Mesenchymal stem cell (in vitro differentiated cells and primary cell): ENCODE measurements around the gene OR2AT4.

Source experiments
- DNase-seq: peaks from one replicate; pipeline ENCODE4 v3.0.0-alpha.2; 2013
- H2AFZ ChIP-seq: one replicate; pipeline ENCODE4 v1.6.1; 2013; ENCODE audit warnings: low read depth, mild to moderate bottlenecking, control low read depth, inconsistent platforms, low read length, moderate library complexity
- H2AK5ac ChIP-seq: 2 replicates; pipeline ENCODE4 v1.6.1; 2013; ENCODE audit warnings: low read length, moderate library complexity, mild to moderate bottlenecking, inconsistent platforms; ENCODE audit not compliant: severe bottlenecking
- H2BK120ac ChIP-seq: one replicate; pipeline ENCODE4 v1.6.1; 2013; ENCODE audit warnings: low read depth, mild to moderate bottlenecking, inconsistent platforms, low read length, moderate library complexity
- H2BK12ac ChIP-seq, 2 experiments: one replicate each; pipeline ENCODE4 v1.6.1; 2013; ENCODE audit warnings: inconsistent platforms in 2 of 2, low read length in 2 of 2, mild to moderate bottlenecking in 2 of 2, moderate library complexity in 2 of 2, control low read depth in 1 of 2
- H2BK15ac ChIP-seq: one replicate; pipeline ENCODE4 v1.6.1; 2013; ENCODE audit warnings: mild to moderate bottlenecking, low read depth, inconsistent platforms; ENCODE audit not compliant: poor library complexity, severe bottlenecking
- H2BK5ac ChIP-seq: 2 replicates; pipeline ENCODE4 v1.6.1; 2013; ENCODE audit warnings: low read depth, mild to moderate bottlenecking, low read length, control low read depth, inconsistent platforms; ENCODE audit not compliant: poor library complexity, severe bottlenecking
- H3K14ac ChIP-seq, 2 experiments: one replicate each; pipeline ENCODE4 v1.6.1; 2013; ENCODE audit warnings: inconsistent platforms in 2 of 2, low read length in 2 of 2, control low read depth in 1 of 2, mild to moderate bottlenecking in 1 of 2, moderate library complexity in 1 of 2
- H3K18ac ChIP-seq, 2 experiments: one replicate each; pipeline ENCODE4 v1.6.1; 2013; ENCODE audit warnings: inconsistent platforms in 2 of 2, low read length in 2 of 2, control low read depth in 1 of 2, low read depth in 1 of 2, mild to moderate bottlenecking in 1 of 2
- H3K23ac ChIP-seq, 2 experiments: one replicate each; pipeline ENCODE4 v1.6.1; 2013; ENCODE audit warnings: inconsistent platforms in 2 of 2, low read length in 2 of 2, mild to moderate bottlenecking in 2 of 2, moderate library complexity in 2 of 2, control low read depth in 1 of 2
- H3K27ac ChIP-seq: 2 replicates; pipeline ENCODE4 v1.5.1; 2013; ENCODE audit warnings: mild to moderate bottlenecking, moderate library complexity, low read length, control low read depth, inconsistent platforms; ENCODE audit not compliant: poor library complexity, severe bottlenecking
- H3K27me3 ChIP-seq, 2 experiments: 2 replicates each; pipeline versions ENCODE4 v1.6.1 to v1.7.0; 2013; ENCODE audit warnings: low read length in 2 of 2, mild to moderate bottlenecking in 2 of 2, moderate library complexity in 2 of 2, control low read depth in 1 of 2, inconsistent platforms in 1 of 2; ENCODE audit not compliant: control insufficient read depth in 1 of 2, insufficient read depth in 1 of 2
- H3K36me3 ChIP-seq, 2 experiments: 2 replicates each; pipeline versions ENCODE4 v1.6.1 to v1.7.0; 2013; ENCODE audit warnings: low read length in 2 of 2, control low read depth in 1 of 2, inconsistent platforms in 1 of 2, low read depth in 1 of 2, mild to moderate bottlenecking in 1 of 2; ENCODE audit not compliant: insufficient read depth in 2 of 2, control insufficient read depth in 1 of 2
- H3K4ac ChIP-seq, 2 experiments: one replicate each; pipeline ENCODE4 v1.6.1; 2013; ENCODE audit warnings: inconsistent platforms in 2 of 2, low read length in 2 of 2, mild to moderate bottlenecking in 2 of 2, moderate library complexity in 2 of 2, control low read depth in 1 of 2, low read depth in 1 of 2
- H3K4me1 ChIP-seq: 2 replicates; pipeline ENCODE4 v1.6.1; 2013; ENCODE audit warnings: low read depth, low read length, control low read depth; ENCODE audit not compliant: control insufficient read depth, insufficient read depth
- H3K4me2 ChIP-seq: 2 replicates; pipeline ENCODE4 v1.6.1; 2013; ENCODE audit warnings: low read length, mild to moderate bottlenecking, inconsistent platforms; ENCODE audit not compliant: poor library complexity, severe bottlenecking
- H3K4me3 ChIP-seq, 2 experiments: 2 replicates each; pipeline versions ENCODE4 v1.5.1 to v1.7.0; 2013; ENCODE audit warnings: low read length in 2 of 2, mild to moderate bottlenecking in 2 of 2, control low read depth in 1 of 2, low read depth in 1 of 2; ENCODE audit not compliant: insufficient read depth in 1 of 2
- H3K79me1 ChIP-seq: replicated peaks from 2 replicates; pipeline ENCODE4 v1.6.1; 2013; ENCODE audit warnings: mild to moderate bottlenecking, control low read depth, low read length, inconsistent platforms; ENCODE audit not compliant: poor library complexity, severe bottlenecking
- H3K9ac ChIP-seq: 2 replicates; pipeline ENCODE4 v1.7.0; 2013; ENCODE audit warnings: mild to moderate bottlenecking, low read length, moderate library complexity
- H3K9me3 ChIP-seq: 2 replicates; pipeline ENCODE4 v1.7.0; 2013; ENCODE audit warnings: mild to moderate bottlenecking, low read length; ENCODE audit not compliant: control insufficient read depth
- H4K8ac ChIP-seq: one replicate; pipeline ENCODE4 v1.6.1; 2013; ENCODE audit warnings: inconsistent platforms, mild to moderate bottlenecking, low read length, moderate library complexity
- H4K91ac ChIP-seq: one replicate; pipeline ENCODE4 v1.6.1; 2013; ENCODE audit warnings: mild to moderate bottlenecking, low read length, inconsistent platforms
- WGBS: methylation state at CpG from one replicate; pipeline ENCODE4 v1.1.7; 2013; ENCODE audit warnings: mixed read lengths; 5-methylcytosine and 5-hydroxymethylcytosine counted together

The OR2AT4 gene

GRCh38 chr11:75143420-75143731 is 46.7 kb upstream of the OR2AT4 start:
- Histone ChIP-seq H3K4me2 (no peak overlapping the region), H3K9ac (peak overlapping the region; percentile 21), H4K8ac (no peak overlapping the region), H2BK120ac (no peak overlapping the region), H3K4me1 (peaks cover 18% of the 10 kb centered on the region), H2AFZ (no peak overlapping the region), H3K4me3 (no peak overlapping the region), H2BK5ac (no peak overlapping the region), H3K4ac (peak overlapping the region in 1 of 2 experiments; percentile 12), H2AK5ac (no peak overlapping the region), H3K36me3 (no peaks in the 10 kb centered on the region), H3K9me3 (no peaks in the 10 kb centered on the region), H2BK12ac (peak overlapping the region in 1 of 2 experiments; percentile 42), H3K14ac (no peak overlapping the region), H3K18ac (peak overlapping the region in 1 of 2 experiments; percentile 67), H3K27me3 (peaks cover 0 to 13% of the 10 kb centered on the region in 2 experiments), H3K79me1 (peaks cover 5% of the 10 kb centered on the region), H2BK15ac (no peak overlapping the region), H3K27ac (peak overlapping the region; percentile 64), H3K23ac (no peak overlapping the region), H4K91ac (no peak overlapping the region)
- 28% methylated on average over 4 of the region's 6 CpGs for WGBS
- DNase-seq = no peak

GRCh38 chr11:75142714-75143419 is 46.2 kb upstream of the OR2AT4 start:
- peak overlapping the region; percentile 91 for H2BK15ac ChIP-seq
- no peak overlapping the region for H2BK5ac ChIP-seq
- peak overlapping the region; percentile 21 for H3K9ac ChIP-seq
- peaks cover 18% of the 10 kb centered on the region for H3K4me1 ChIP-seq
- H3K4me3 ChIP-seq = no peak overlapping the region
- H3K18ac ChIP-seq = peak overlapping the region; percentile 46 to 89
- H3K9me3 ChIP-seq = no peaks in the 10 kb centered on the region
- peak; percentile 94 for DNase-seq
- WGBS = 42% methylated on average over 10 of the region's 10 CpGs
- peak overlapping the region; percentile 71 for H4K8ac ChIP-seq
- H4K91ac ChIP-seq = peak overlapping the region; percentile 12
- H3K27ac ChIP-seq = peak overlapping the region; percentile 64
- H2BK12ac ChIP-seq = peak overlapping the region; percentile 88 to 96
- peaks cover 3% of the 10 kb centered on the region for H3K79me1 ChIP-seq
- H3K27me3 ChIP-seq = peaks cover 0 to 12% of the 10 kb centered on the region in 2 experiments
- no peak overlapping the region for H3K14ac ChIP-seq
- H2BK120ac ChIP-seq = no peak overlapping the region
- peak overlapping the region; percentile 6 for H2AK5ac ChIP-seq
- H3K36me3 ChIP-seq = no peaks in the 10 kb centered on the region
- no peak overlapping the region for H3K4me2 ChIP-seq
- H2AFZ ChIP-seq = peak overlapping the region; percentile 79
- no peak overlapping the region for H3K23ac ChIP-seq
- H3K4ac ChIP-seq = peak overlapping the region; percentile 42 to 61

- 68% methylated on average over 6 of the region's 6 CpGs for WGBS
- H4K91ac ChIP-seq = no peak overlapping the region
- H2AK5ac ChIP-seq = no peak overlapping the region
- H3K36me3 ChIP-seq = no peaks in the 10 kb centered on the region
- H3K18ac ChIP-seq = no peak overlapping the region
- DNase-seq = no peak
- H2AFZ ChIP-seq = no peak overlapping the region
- no peak overlapping the region for H3K4ac ChIP-seq
- peaks cover 0 to 16% of the 10 kb centered on the region in 2 experiments for H3K27me3 ChIP-seq
- no peak overlapping the region for H4K8ac ChIP-seq
- H2BK12ac ChIP-seq = no peak overlapping the region
- no peak overlapping the region for H3K4me3 ChIP-seq
- no peak overlapping the region for H3K9ac ChIP-seq
- H3K14ac ChIP-seq = no peak overlapping the region
- no peak overlapping the region for H3K23ac ChIP-seq
- H3K4me1 ChIP-seq = peaks cover 18% of the 10 kb centered on the region
- H3K9me3 ChIP-seq = no peaks in the 10 kb centered on the region
- no peak overlapping the region for H3K4me2 ChIP-seq
- peaks cover 3% of the 10 kb centered on the region for H3K79me1 ChIP-seq
- no peak overlapping the region for H2BK120ac ChIP-seq
- no peak overlapping the region for H2BK15ac ChIP-seq
- no peak overlapping the region for H2BK5ac ChIP-seq
- H3K27ac ChIP-seq = no peak overlapping the region
These were observed 44.5 kb upstream of the OR2AT4 start for GRCh38 chr11:75141166-75141565.

- H3K4me2 ChIP-seq = no peak overlapping the region
- H3K4me1 ChIP-seq = peaks cover 18% of the 10 kb centered on the region
- no peak overlapping the region for H3K18ac ChIP-seq
- no peak overlapping the region for H2BK120ac ChIP-seq
- H3K27ac ChIP-seq = no peak overlapping the region
- no peak overlapping the region for H3K4ac ChIP-seq
- no peak overlapping the region for H2BK12ac ChIP-seq
- H3K4me3 ChIP-seq = no peak overlapping the region
- no peak overlapping the region for H3K9ac ChIP-seq
- peaks cover 3% of the 10 kb centered on the region for H3K79me1 ChIP-seq
- H4K91ac ChIP-seq = no peak overlapping the region
- peak; percentile 15 for DNase-seq
- H3K9me3 ChIP-seq = no peaks in the 10 kb centered on the region
- no peaks in the 10 kb centered on the region for H3K36me3 ChIP-seq
- peaks cover 0 to 20% of the 10 kb centered on the region in 2 experiments for H3K27me3 ChIP-seq
- H2BK15ac ChIP-seq = no peak overlapping the region
- no peak overlapping the region for H4K8ac ChIP-seq
- whole genome bisulfite sequencing = 45% methylated on average over 22 of the region's 22 CpGs
- H2AK5ac ChIP-seq = no peak overlapping the region
- no peak overlapping the region for H3K23ac ChIP-seq
- no peak overlapping the region for H2AFZ ChIP-seq
- H2BK5ac ChIP-seq = no peak overlapping the region
- H3K14ac ChIP-seq = no peak overlapping the region
These were observed 43.8 kb upstream of the OR2AT4 start for GRCh38 chr11:75140269-75141138.
